Liver (tissue), 9 donors: ENCODE measurements around the gene ARHGEF19. TPM values are rescaled to one million over a fixed set of nuclear protein-coding genes. Genes with fewer than 3 reads are reported as not detected.

Experiments used
- DNase-seq: peaks from one replicate; pipeline ENCODE4 v3.0.0-alpha.2; 2017; ENCODE audit warnings: low spot score
- H3K27ac ChIP-seq, 2 donors: one replicate each; pipeline ENCODE4 v1.7.0; 2013; ENCODE audit warnings: inconsistent platforms in 2 of 2, low read length in 2 of 2, control low read depth in 1 of 2, low read depth in 1 of 2, mild to moderate bottlenecking in 1 of 2
- H3K27me3 ChIP-seq, 4 donors: one replicate each; pipeline versions ENCODE4 v1.6.1 to v1.7.0; 2013; ENCODE audit warnings: low read length in 3 of 4, inconsistent platforms in 1 of 4, mild to moderate bottlenecking in 1 of 4, moderate library complexity in 1 of 4; ENCODE audit not compliant: control insufficient read depth in 4 of 4, insufficient read depth in 4 of 4
- H3K36me3 ChIP-seq, 4 donors: one replicate each; pipeline versions ENCODE4 v1.6.1 to v1.7.0; 2013; ENCODE audit warnings: low read length in 3 of 4, mild to moderate bottlenecking in 3 of 4, low read depth in 1 of 4, moderate library complexity in 1 of 4; ENCODE audit not compliant: control insufficient read depth in 4 of 4, insufficient read depth in 3 of 4
- H3K4me1 ChIP-seq, 4 donors: one replicate each; pipeline versions ENCODE4 v1.6.1 to v1.7.0; 2013; ENCODE audit warnings: low read length in 3 of 4, mild to moderate bottlenecking in 3 of 4, moderate library complexity in 1 of 4; ENCODE audit not compliant: control insufficient read depth in 4 of 4, insufficient read depth in 4 of 4
- H3K4me3 ChIP-seq, 3 donors: one replicate each; pipeline versions ENCODE4 v1.6.1 to v1.7.0; 2013; ENCODE audit warnings: low read length in 3 of 3, control low read depth in 1 of 3, low read depth in 1 of 3, mild to moderate bottlenecking in 1 of 3
- H3K9ac ChIP-seq, 2 donors: one replicate each; pipeline ENCODE4 v1.7.0; 2013; ENCODE audit warnings: low read length in 2 of 2, mild to moderate bottlenecking in 2 of 2, moderate library complexity in 2 of 2, control low read depth in 1 of 2, low read depth in 1 of 2
- H3K9me3 ChIP-seq, 4 donors: one replicate each; pipeline versions ENCODE4 v1.6.1 to v1.7.0; 2013; ENCODE audit warnings: low read length in 3 of 4; ENCODE audit not compliant: control insufficient read depth in 4 of 4
- ATF3 ChIP-seq: IDR thresholded peaks from 2 replicates; pipeline ENCODE4 v1.6.1; 2016; ENCODE audit warnings: antibody characterized with exemption
- CTCF ChIP-seq: fragments of 150-350 bp; IDR thresholded peaks from 2 replicates; pipeline ENCODE4 v1.5.1; 2017; ENCODE audit warnings: improper control_type of control experiment, low read depth, low read length; ENCODE audit not compliant: missing input control
- EGR1 ChIP-seq, 2 donors: IDR thresholded peaks; 2 replicates each; pipeline ENCODE4 v1.6.1; 2016 to 2018; ENCODE audit warnings: antibody characterized with exemption in 2 of 2, low read depth in 2 of 2
- FOXA1 ChIP-seq: IDR thresholded peaks from 2 replicates; pipeline ENCODE4 v1.6.1; 2016; ENCODE audit warnings: antibody characterized with exemption
- FOXA2 ChIP-seq: IDR thresholded peaks from 2 replicates; pipeline ENCODE4 v1.6.1; 2016; ENCODE audit warnings: antibody characterized with exemption
- JUND ChIP-seq, 2 donors: IDR thresholded peaks; 2 replicates each; pipeline ENCODE4 v1.6.1; 2016; ENCODE audit warnings: antibody characterized with exemption in 2 of 2
- MAX ChIP-seq: IDR thresholded peaks from 2 replicates; pipeline ENCODE4 v1.6.1; 2016; ENCODE audit warnings: antibody characterized with exemption
- NR2F2 ChIP-seq: IDR thresholded peaks from 2 replicates; pipeline ENCODE4 v1.6.1; 2016; ENCODE audit warnings: antibody characterized with exemption
- REST ChIP-seq: IDR thresholded peaks from 2 replicates; pipeline ENCODE4 v1.6.1; 2016; ENCODE audit warnings: antibody characterized with exemption, mild to moderate bottlenecking
- SP1 ChIP-seq: IDR thresholded peaks from 2 replicates; pipeline ENCODE4 v1.6.1; 2018; ENCODE audit warnings: antibody characterized with exemption, mild to moderate bottlenecking
- TAF1 ChIP-seq: conservative IDR thresholded peaks from 2 replicates; pipeline ENCODE4 v1.6.1; 2016; ENCODE audit warnings: antibody characterized with exemption, mild to moderate bottlenecking
- ZBTB33 ChIP-seq: IDR thresholded peaks from 2 replicates; pipeline ENCODE4 v1.6.1; 2016; ENCODE audit warnings: antibody characterized with exemption
- WGBS: extraction: QIAGEN DNeasy Blood & Tissue Kit; methylation state at CpG from one replicate; pipeline ENCODE4 v1.1.7; 2013; 5-methylcytosine and 5-hydroxymethylcytosine counted together
- polyA plus RNA-seq, 2 donors: library from polyadenylated mRNA; stranded (reverse) in 1 of 2; unstranded in 1 of 2; fragments of 200-250 nt in 1 of 2; fragments of >200 nt in 1 of 2; fragmentation: Nextera tagmentation in 1 of 2; extraction: Ambion mirVana in 1 of 2; gene quantifications; one replicate each; pipeline versions ENCODE4 v1.2.1 to v1.2.3, GENCODE V29; 2013 to 2015
- total RNA-seq, 2 donors: library from RNA; depleted of rRNA; stranded (reverse); fragments of >200 nt; gene quantifications; one replicate each; pipeline ENCODE4 v1.2.3, GENCODE V29; 2014
- donor health status: healthy.
- donor health status: healthy.
- donor health status: healthy.
- donor health status: healthy.
- donor health status: healthy.

The ARHGEF19 gene
- total and polyA plus RNA-seq, 4 donors = 0.79 to 3.2 (median 2.5) TPM

GRCh38 chr1:16235347-16235746 lies 22.9 kb upstream of the ARHGEF19 start:
- no peaks in the 10 kb centered on the region for H3K36me3 ChIP-seq
- no peak overlapping the region for H3K4me3 ChIP-seq
- WGBS = 93% methylated on average over 2 of the region's 2 CpGs
- H3K9me3 ChIP-seq = no peaks in the 10 kb centered on the region
- TF ChIP-seq EGR1 (IDR thresholded peaks at IDR 0.05; ENCODE audit: low read depth in 2 of 2) (no peak), REST (no peak), ZBTB33 (no peak), MAX (no peak), FOXA1 (no peak), SP1 (no peak), FOXA2 (no peak), ATF3 (no peak)
- no peaks in the 10 kb centered on the region for H3K27me3 ChIP-seq
- H3K27ac ChIP-seq = no peak overlapping the region
- H3K4me1 ChIP-seq = peaks cover 1 to 14% (median 10%) of the 10 kb centered on the region in 4 donors
- no peak overlapping the region for H3K9ac ChIP-seq
- no peak for DNase-seq

- Histone ChIP-seq H3K27ac (no peak overlapping the region), H3K9me3 (no peaks in the 10 kb centered on the region), H3K27me3 (no peaks in the 10 kb centered on the region), H3K36me3 (no peaks in the 10 kb centered on the region), H3K9ac (no peak overlapping the region), H3K4me3 (no peak overlapping the region), H3K4me1 (peaks cover 1 to 14% (median 10%) of the 10 kb centered on the region in 4 donors)
- WGBS = 98% methylated on average over 8 of the region's 8 CpGs
- TF ChIP-seq FOXA2 (no peak), EGR1 (IDR thresholded peaks at IDR 0.05; ENCODE audit: low read depth in 2 of 2) (no peak), TAF1 (no peak), JUND (IDR thresholded peaks at IDR 0.05) (no peak), NR2F2 (no peak), FOXA1 (no peak), MAX (no peak), CTCF (no peak)
- DNase-seq = no peak
Measured at GRCh38 chr1:16233431-16233830, 21.0 kb upstream of the ARHGEF19 start.
